OCI-LY3 (cell line): Measurements from ENCODE around the gene MAGI1.

Experiments used
- H2AFZ ChIP-seq: fragments of 200-600, 300-600 bp; shearing (Covaris generic); 2 replicates; pipeline ENCODE4 v1.6.0; 2014; ENCODE audit warnings: antibody characterized with exemption, low read depth, low read length
- H3K27ac ChIP-seq: fragments of 200-600, 300-600 bp; sonication (generic); 2 replicates; pipeline ENCODE4 v1.5.1; 2014; ENCODE audit warnings: mild to moderate bottlenecking, low read length, moderate library complexity, mixed read lengths
- H3K27me3 ChIP-seq: fragments of 200-600, 300-600 bp; sonication (generic); 2 replicates; pipeline ENCODE4 v1.6.1; 2014; ENCODE audit warnings: low read depth, low read length, mixed read lengths
- H3K36me3 ChIP-seq: fragments of 200-600, 300-600 bp; sonication (generic); replicated peaks from 2 replicates; pipeline ENCODE3; 2014; ENCODE audit warnings: low read depth, low read length, mixed read lengths
- H3K4me1 ChIP-seq: fragments of 300-600, 200-600 bp; sonication (generic); 2 replicates; pipeline ENCODE4 v1.6.1; 2014; ENCODE audit warnings: low read length, mixed read lengths
- H3K4me2 ChIP-seq: fragments of 200-600, 300-600 bp; sonication (generic); 2 replicates; pipeline ENCODE4 v1.6.1; 2014; ENCODE audit warnings: low read length, mixed read lengths
- H3K4me3 ChIP-seq: fragments of 300-600, 200-600 bp; sonication (generic); 2 replicates; pipeline ENCODE4 v1.5.1; 2014; ENCODE audit warnings: antibody characterized with exemption, mild to moderate bottlenecking, low read length, moderate library complexity
- H3K79me2 ChIP-seq: fragments of 300-600, 200-600 bp; shearing (Covaris generic); 2 replicates; pipeline ENCODE4 v1.6.1; 2014; ENCODE audit warnings: mild to moderate bottlenecking, low read length, mixed read lengths
- H3K9ac ChIP-seq: fragments of 300-600, 200-600 bp; shearing (Covaris generic); 2 replicates; pipeline ENCODE4 v1.6.0; 2014; ENCODE audit warnings: mild to moderate bottlenecking, low read length, moderate library complexity
- H3K9me3 ChIP-seq: fragments of 200-600, 300-600 bp; shearing (Covaris generic); 2 replicates; pipeline ENCODE4 v1.6.1; 2014; ENCODE audit warnings: low read length, mixed read lengths; ENCODE audit not compliant: insufficient read depth
- H4K20me1 ChIP-seq: fragments of 200-600, 300-600 bp; sonication (generic); 2 replicates; pipeline ENCODE4 v1.6.1; 2016; ENCODE audit warnings: low read length, mixed read lengths; ENCODE audit not compliant: insufficient read depth
- CTCF ChIP-seq: fragments of 200-600, 300-600 bp; sonication (generic); IDR thresholded peaks from 2 replicates; pipeline ENCODE4 v1.5.1; 2014; ENCODE audit warnings: antibody characterized with exemption, low read length, low read depth
- EZH2phosphoT487 ChIP-seq: fragments of 200-600 bp; shearing (Covaris generic); IDR thresholded peaks from 2 replicates; pipeline ENCODE4 v1.6.1; 2018; ENCODE audit warnings: antibody characterized with exemption, mixed run types, low read depth

The MAGI1 gene

GRCh38 chr3:65702202-65702601 is 336.5 kb downstream of the MAGI1 start:
- H3K9me3 ChIP-seq, result no peaks in the 10 kb centered on the region
- H3K36me3 ChIP-seq, result no peaks in the 10 kb centered on the region
- no peak overlapping the region for H3K9ac ChIP-seq
- H4K20me1 ChIP-seq, result no peaks in the 10 kb centered on the region
- H3K4me1 ChIP-seq, result no peaks in the 10 kb centered on the region
- TF ChIP-seq EZH2phosphoT487 (no peak), CTCF (no peak)
- H3K4me2 ChIP-seq, result no peak overlapping the region
- H3K27ac ChIP-seq, result no peak overlapping the region
- H3K4me3 ChIP-seq, result no peak overlapping the region
- H3K79me2 ChIP-seq, result no peaks in the 10 kb centered on the region
- H3K27me3 ChIP-seq, result peaks cover 16% of the 10 kb centered on the region; the same call in 1 of the 2 replicates
- no peak overlapping the region for H2AFZ ChIP-seq

GRCh38 chr3:65701516-65701915 is 337.2 kb downstream of the MAGI1 start:
- Histone ChIP-seq H3K4me1 (no peaks in the 10 kb centered on the region), H3K36me3 (no peaks in the 10 kb centered on the region), H3K9ac (no peak overlapping the region), H3K79me2 (no peaks in the 10 kb centered on the region), H4K20me1 (no peaks in the 10 kb centered on the region), H3K4me2 (no peak overlapping the region), H3K4me3 (no peak overlapping the region), H3K27me3 (peaks cover 16% of the 10 kb centered on the region; the same call in 1 of the 2 replicates), H2AFZ (no peak overlapping the region), H3K9me3 (no peaks in the 10 kb centered on the region), H3K27ac (no peak overlapping the region)
- no peak for TF ChIP-seq EZH2phosphoT487
- no peak for TF ChIP-seq CTCF

GRCh38 chr3:65689436-65689835 is 349.3 kb downstream of the MAGI1 start:
- no peaks in the 10 kb centered on the region for H3K9me3 ChIP-seq
- no peaks in the 10 kb centered on the region for H3K36me3 ChIP-seq
- no peak overlapping the region for H3K4me2 ChIP-seq
- no peak overlapping the region for H3K9ac ChIP-seq
- H3K4me3 ChIP-seq, result no peak overlapping the region
- TF ChIP-seq EZH2phosphoT487, result no peak
- no peak for TF ChIP-seq CTCF
- no peaks in the 10 kb centered on the region for H4K20me1 ChIP-seq
- H3K79me2 ChIP-seq, result no peaks in the 10 kb centered on the region
- no peak overlapping the region for H2AFZ ChIP-seq
- H3K4me1 ChIP-seq, result no peaks in the 10 kb centered on the region
- H3K27ac ChIP-seq, result no peak overlapping the region
- H3K27me3 ChIP-seq, result peaks cover 14% of the 10 kb centered on the region; the same call in 1 of the 2 replicates

GRCh38 chr3:65687741-65688140 is 351.0 kb downstream of the MAGI1 start:
- TF ChIP-seq CTCF, result no peak

More at GRCh38 chr3:65687741-65688140, 351.0 kb downstream of the MAGI1 start:
- no peaks in the 10 kb centered on the region for H3K4me1 ChIP-seq
- no peak overlapping the region for H3K4me3 ChIP-seq
- no peaks in the 10 kb centered on the region for H4K20me1 ChIP-seq
- no peak overlapping the region for H2AFZ ChIP-seq
- H3K79me2 ChIP-seq, result no peaks in the 10 kb centered on the region
- no peaks in the 10 kb centered on the region for H3K36me3 ChIP-seq
- H3K27ac ChIP-seq, result no peak overlapping the region
- no peaks in the 10 kb centered on the region for H3K9me3 ChIP-seq
- H3K27me3 ChIP-seq, result peaks cover 10% of the 10 kb centered on the region; the same call in 1 of the 2 replicates
- H3K9ac ChIP-seq, result no peak overlapping the region
- H3K4me2 ChIP-seq, result no peak overlapping the region
